GM12891 (cell line): ENCODE results near the gene ATXN7L1.
"Not testable (repeated sequence)": the region's sequence is repeated elsewhere in the genome, so short reads cannot be mapped to it uniquely, and the experiment has no call there.

Experiments used
- DNase-seq: peaks from one replicate; pipeline ENCODE4 v3.0.0; 2011; ENCODE audit warnings: low spot score; ENCODE audit not compliant: insufficient read length
- FAIRE-seq: peaks from 2 replicates; lab custom pipeline; 2011; peaks lifted over from hg19 to GRCh38; lab: Jason Lieb, UNC
- PAX5 ChIP-seq: IDR thresholded peaks from 2 replicates; pipeline ENCODE4 v1.6.1; 2011; ENCODE audit warnings: low read length, moderate library complexity, mild to moderate bottlenecking; ENCODE audit not compliant: insufficient read depth, severe bottlenecking
- POLR2A ChIP-seq: IDR thresholded peaks from 2 replicates; pipeline ENCODE4 v1.6.1; 2011; ENCODE audit warnings: low read depth, low read length, control low read depth
- POLR2AphosphoS5 ChIP-seq: IDR thresholded peaks from 2 replicates; pipeline ENCODE4 v1.6.1; 2011; ENCODE audit warnings: low read depth, low read length, control low read depth
- POU2F2 ChIP-seq: IDR thresholded peaks from 2 replicates; pipeline ENCODE4 v1.6.1; 2011; ENCODE audit warnings: low read depth, mild to moderate bottlenecking, control low read depth, low read length, moderate library complexity
- SPI1 ChIP-seq: IDR thresholded peaks from 2 replicates; pipeline ENCODE4 v1.6.1; 2011; ENCODE audit warnings: low read depth, low read length, control low read depth
- TAF1 ChIP-seq: IDR thresholded peaks from 2 replicates; pipeline ENCODE4 v1.6.1; 2011; ENCODE audit warnings: low read depth, low read length, control low read depth

Gene ATXN7L1

DNA sequence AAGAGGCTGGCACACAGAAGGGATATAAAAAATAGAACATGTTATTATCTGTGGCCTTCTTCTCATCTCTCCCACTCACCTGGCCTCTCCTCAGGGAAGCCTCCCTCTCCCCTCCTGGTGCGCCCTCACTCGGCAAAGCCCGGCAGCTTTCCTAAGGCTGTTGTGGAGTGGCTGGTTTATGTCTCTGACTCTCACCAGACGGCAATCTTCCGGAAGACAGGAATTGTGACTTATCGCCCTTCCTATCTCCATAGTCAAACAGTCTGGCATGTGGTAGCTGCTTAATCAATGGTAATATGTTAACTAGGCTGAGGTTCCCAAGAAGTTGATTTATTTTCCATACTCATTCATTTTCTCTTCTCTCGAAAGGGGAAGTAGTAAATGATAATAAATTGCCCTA is 78.7 kb downstream of the ATXN7L1 start:
- FAIRE-seq (no peak), DNase-seq (no peak)
- TF ChIP-seq POU2F2 (no peak), TAF1 (no peak), SPI1 (no peak), POLR2A (no peak)

DNA sequence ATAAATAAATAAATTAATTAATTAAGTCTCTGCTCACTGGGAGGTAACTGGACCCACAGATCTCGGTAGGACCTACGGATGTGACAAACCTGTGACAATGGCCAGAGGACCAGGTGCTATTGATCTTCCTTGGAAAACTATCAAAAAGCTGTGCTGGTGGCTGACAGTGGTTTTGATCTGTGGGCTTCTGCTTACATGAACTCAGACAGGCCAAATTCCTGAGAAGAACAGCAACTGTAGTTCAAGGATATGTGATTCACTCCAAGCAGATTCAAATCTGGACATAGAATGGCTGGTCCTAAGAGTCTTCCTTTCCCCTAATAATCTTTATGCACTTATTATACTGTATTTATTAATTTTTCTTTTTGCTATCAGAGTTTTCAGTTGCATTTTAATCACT is 80.0 kb downstream of the ATXN7L1 start:
- no peak for TF ChIP-seq POLR2AphosphoS5
- no peak for DNase-seq
- FAIRE-seq: no peak

DNA sequence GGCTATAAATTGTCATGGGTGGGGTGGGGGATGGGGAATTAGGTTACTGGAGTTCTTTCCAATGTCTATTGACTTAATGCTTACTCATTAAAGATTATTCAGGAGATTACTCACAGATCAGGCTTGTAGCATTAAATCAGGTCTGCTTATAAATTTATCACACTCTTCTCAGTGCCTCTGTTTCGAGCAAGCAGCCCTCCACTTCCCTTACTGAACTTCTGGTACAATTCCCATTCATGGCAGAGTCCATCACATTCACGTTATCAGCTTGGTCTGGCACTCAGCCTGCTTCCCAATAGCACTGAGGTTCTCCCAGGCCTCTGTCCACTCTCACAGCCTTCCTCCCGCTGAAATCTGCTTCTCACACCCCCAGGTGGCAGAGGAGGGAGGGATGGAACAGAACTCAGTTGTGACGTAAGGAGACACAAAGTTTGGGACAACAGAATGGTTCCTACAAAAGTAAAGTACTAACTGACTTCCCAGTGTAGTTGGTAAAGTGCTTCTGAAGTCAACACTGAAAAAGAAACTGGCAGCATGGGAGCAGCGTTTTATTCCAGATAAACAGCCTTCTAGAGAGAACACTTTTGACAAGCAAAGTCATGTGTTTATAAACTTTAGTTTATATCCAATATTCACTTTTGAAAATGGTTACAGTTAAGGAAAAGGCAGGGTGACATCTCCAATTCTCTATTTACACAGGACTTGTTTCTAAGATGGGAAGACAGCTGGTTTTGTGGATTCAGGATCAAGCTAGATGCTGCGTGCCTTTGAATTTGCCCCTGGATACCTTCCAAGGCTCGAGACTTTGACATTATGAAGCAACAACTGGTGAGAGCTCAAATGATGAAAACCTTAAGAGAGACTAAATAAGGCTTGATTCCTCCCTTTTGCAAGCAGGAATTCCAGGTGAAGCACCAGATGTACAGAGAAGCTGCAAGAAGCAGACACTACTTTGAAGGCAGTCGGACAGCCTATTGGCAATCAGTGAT is 81.4 kb downstream of the ATXN7L1 start:
- FAIRE-seq (no peak), DNase-seq (no peak)

DNA sequence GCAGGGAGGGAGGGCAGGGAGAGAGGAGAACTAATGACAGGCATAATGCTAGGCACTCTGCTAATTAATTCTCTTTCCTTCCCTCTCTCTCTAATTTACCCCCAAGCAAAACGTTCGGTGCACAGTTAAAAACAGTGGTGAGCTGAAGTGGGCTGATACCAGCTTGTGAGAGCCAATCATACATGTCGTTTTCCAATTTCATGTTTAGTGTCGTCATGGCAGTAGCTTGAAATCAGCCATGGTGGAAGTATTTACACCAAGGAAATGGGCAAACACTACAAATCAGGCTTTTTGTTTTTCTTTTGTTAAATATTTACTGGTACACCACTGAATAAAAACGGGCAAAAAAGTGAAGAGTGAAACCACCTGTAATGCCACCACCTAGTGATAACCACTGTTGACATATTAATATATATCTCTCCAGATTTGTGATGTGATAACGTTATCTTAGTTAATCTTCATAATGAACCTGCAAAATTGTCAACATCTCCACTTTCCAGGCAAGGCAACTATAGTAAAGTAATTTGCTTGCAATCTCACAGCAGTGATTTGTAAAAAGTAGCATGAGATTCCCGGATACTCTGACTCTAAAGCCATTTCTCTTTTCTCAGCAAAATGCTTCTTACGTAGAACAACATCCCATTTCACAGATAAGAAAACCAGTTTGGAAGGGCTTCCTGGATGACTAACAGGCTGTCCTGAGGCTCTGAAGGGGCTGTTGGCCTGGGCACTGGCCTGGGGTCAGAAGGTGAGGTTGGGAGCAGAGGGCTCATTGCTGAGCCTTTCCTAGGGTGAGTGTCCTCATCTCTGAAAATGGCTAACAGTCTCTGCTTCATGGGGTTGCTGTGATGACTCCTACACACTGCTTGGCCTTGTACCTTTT is 83.7 kb downstream of the ATXN7L1 start:
- TF ChIP-seq TAF1: no peak
- TF ChIP-seq SPI1: no peak
- no peak for TF ChIP-seq POLR2AphosphoS5
- TF ChIP-seq POLR2A: no peak
- no peak for TF ChIP-seq POU2F2
- TF ChIP-seq PAX5: no peak
- FAIRE-seq (no peak), DNase-seq (no peak)

More for the DNA sequence above, 81.4 kb downstream of the ATXN7L1 start:
- TF ChIP-seq TAF1 (no peak), POLR2A (no peak), POLR2AphosphoS5 (no peak), POU2F2 (no peak), SPI1 (no peak), PAX5 (no peak)

DNA sequence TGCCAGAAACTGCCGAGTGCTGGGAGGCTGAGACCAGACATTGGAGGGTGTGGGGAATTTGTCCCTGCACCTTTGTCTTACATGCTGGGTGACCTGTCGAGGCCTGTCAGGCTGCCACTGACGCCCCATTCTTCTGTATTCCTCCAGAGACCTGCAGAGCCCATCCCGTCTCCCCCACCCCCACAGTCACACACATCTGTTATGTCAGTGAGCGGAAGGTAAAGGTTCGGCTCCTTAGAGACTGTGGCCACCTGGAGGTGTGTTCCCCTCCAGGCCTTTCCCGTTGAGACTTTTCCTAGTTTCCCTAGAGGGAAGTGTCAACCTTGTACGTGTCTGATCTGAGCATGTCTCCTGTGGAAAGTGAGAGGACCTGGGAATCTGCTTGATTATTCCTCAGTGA is 84.5 kb downstream of the ATXN7L1 start:
- no peak for TF ChIP-seq SPI1
- no peak for TF ChIP-seq TAF1
- TF ChIP-seq POU2F2: no peak
- TF ChIP-seq POLR2A: no peak
- no peak for TF ChIP-seq POLR2AphosphoS5
- no peak for TF ChIP-seq PAX5
- DNase-seq (no peak), FAIRE-seq (no peak)

DNA sequence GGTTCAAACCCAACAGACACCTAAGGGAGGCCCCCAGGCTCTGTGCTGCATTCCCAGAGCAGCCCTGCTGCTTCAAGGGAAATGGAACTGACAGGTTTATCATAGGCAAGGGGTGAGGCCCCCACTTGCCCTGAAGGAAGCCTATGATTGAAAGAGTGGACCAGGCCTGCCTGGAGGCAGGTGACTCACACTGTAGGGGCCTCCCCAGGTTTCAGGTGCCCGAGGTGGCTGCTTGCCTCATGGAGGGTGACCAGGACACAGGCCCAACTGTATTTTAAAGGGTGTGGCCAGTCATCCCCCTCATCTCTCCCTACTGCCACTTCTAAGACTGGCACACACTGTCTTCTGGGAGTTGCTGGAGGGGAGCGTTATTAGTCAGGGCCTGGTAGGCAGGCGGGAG is 85.4 kb downstream of the ATXN7L1 start:
- no peak for DNase-seq
- FAIRE-seq: no peak
- TF ChIP-seq POU2F2: no peak
- TF ChIP-seq SPI1: no peak
- no peak for TF ChIP-seq PAX5

DNA sequence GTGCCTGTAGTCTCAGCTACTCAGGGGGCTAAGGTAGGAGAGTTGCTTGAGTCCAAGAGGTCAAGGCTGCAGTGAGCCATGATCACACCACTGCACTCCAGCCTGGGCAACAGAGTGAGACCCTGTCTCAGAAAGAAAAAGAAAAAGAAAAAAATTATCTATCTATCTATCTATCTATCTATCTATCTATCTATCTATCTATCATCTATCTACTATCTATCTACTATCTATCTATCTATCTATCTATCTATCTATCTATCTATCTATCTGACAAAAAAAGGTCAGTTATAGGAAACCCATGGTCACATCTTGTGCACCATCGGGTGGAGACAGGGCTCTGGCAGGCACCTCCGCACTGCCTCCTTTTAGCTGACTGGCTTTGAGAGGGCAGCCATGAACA is 85.9 kb downstream of the ATXN7L1 start:
- FAIRE-seq, DNase-seq: not testable (repeated sequence)

DNA sequence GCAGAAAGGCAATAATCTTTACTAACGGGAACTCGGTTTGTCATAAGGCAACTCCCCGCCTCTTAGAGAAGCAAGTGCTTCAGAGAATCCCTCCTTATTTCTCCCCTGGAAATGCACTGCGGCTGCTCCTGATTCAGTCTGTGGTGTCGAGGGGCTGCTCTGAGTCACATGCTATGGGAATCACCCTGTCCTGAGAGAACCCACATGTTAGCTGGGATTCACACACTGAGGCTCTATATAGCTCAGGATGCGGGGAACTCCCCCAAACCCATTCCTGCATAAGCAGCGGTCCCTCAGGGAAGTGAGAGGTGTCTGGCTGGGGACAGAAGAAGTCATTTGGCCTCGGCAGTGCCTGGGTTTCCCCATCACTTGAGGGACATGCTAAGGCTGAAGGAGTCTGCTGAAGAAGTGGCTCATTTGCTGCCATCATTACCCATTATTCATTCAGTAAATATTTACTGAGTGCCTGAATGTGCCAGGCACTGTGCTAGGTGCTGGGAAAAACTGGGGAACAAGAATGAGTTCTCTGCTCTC is 87.5 kb downstream of the ATXN7L1 start:
- no peak for FAIRE-seq
- TF ChIP-seq POLR2A (no peak), SPI1 (no peak), TAF1 (no peak), POLR2AphosphoS5 (no peak), POU2F2 (no peak), PAX5 (no peak)
- DNase-seq: no peak

DNA sequence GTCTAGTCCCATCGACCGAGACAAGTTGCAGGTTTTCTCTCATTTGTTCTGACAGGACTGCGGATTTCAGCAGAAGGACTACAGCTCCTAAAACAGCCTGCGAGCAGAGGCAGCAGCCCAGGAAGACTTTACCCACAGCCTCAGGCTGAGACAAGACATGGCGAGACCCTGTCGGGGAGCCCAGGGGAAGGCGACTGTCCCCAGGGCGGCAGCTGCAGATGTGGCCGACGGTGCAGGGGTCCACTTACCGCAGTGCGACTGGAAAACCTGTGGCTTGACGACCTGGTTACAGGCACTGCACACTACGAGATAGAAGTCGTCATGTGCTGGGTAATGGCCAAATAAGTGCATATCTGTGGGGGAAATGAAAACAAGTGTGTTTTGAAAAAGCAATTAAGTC is 88.0 kb downstream of the ATXN7L1 start:
- DNase-seq (no peak), FAIRE-seq (no peak)
- TF ChIP-seq PAX5 (no peak), POLR2A (no peak), POLR2AphosphoS5 (no peak), TAF1 (no peak), POU2F2 (no peak), SPI1 (no peak)

DNA sequence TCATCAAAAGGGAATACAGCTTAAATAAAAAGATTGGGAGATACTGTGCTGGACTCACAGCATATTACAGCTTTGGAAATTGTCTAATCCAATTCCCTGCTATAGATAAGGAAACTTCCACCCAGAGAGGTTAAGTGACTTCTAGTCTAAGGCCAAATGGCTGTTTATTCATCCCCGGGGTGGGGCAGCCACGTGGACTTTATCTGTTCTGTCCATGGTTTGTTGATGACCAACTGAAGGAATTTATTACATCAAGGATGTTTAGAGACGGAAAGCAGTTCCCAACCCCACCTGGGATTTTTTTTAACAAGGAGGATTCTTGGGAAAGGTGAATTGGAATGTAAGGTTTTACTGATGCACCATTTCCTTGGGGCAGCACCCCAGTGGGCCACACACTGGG is 88.6 kb downstream of the ATXN7L1 start:
- TF ChIP-seq POLR2AphosphoS5: no peak
- DNase-seq (no peak), FAIRE-seq (no peak)
